Thoracic aorta (tissue), 2 donors: ENCODE results near the gene MFGE8. TPM values are rescaled to one million over a fixed set of nuclear protein-coding genes. Genes with fewer than 3 reads are reported as not detected.

Experiments used
- ATAC-seq: fragments of 150-250 bp; one replicate; pipeline ENCODE4 v1.8.0; 2017; ENCODE audit warnings: low read depth; ENCODE audit not compliant: insufficient number of reproducible peaks, low FRiP score
- DNase-seq: peaks from one replicate; pipeline ENCODE4 v3.0.0-alpha.2; 2020; ENCODE audit warnings: low spot score
- H3K27ac ChIP-seq, 2 donors: fragments of 200-600 bp; sonication (generic); 1 replicate in 1 of 2; 2 replicates in 1 of 2; pipeline ENCODE4 v1.5.1; 2016; ENCODE audit warnings: mild to moderate bottlenecking in 2 of 2, moderate library complexity in 2 of 2
- H3K27me3 ChIP-seq: fragments of 200-600 bp; sonication (generic); replicated peaks from 2 replicates; pipeline ENCODE4 v1.6.0; 2016; ENCODE audit warnings: mild to moderate bottlenecking; ENCODE audit not compliant: insufficient read depth
- H3K36me3 ChIP-seq: fragments of 200-600 bp; sonication (generic); one replicate; pipeline ENCODE4 v1.5.1; 2016
- H3K4me1 ChIP-seq, 2 donors: fragments of 200-600 bp; sonication (generic); 1 replicate in 1 of 2; 2 replicates in 1 of 2; pipeline versions ENCODE4 v1.5.1 to v1.6.0; 2016; ENCODE audit warnings: low read depth in 2 of 2, mild to moderate bottlenecking in 1 of 2; ENCODE audit not compliant: control insufficient read depth in 1 of 2
- H3K4me3 ChIP-seq: fragments of 200-600 bp; sonication (generic); 2 replicates; pipeline ENCODE4 v1.5.1; 2016; ENCODE audit warnings: mild to moderate bottlenecking
- H3K9me3 ChIP-seq: fragments of 200-600 bp; sonication (generic); 2 replicates; pipeline ENCODE4 v1.5.1; 2016
- CTCF ChIP-seq: fragments of 200-600 bp; sonication (generic); IDR thresholded peaks from one replicate; pipeline ENCODE4 v1.5.1; 2019; ENCODE audit warnings: antibody characterized with exemption
- total RNA-seq, 2 donors: library from RNA; depleted of rRNA; stranded (reverse); fragments of >200 nt; gene quantifications; one replicate each; pipeline versions ENCODE4 v1.1.0 to v1.2.3, GENCODE V29; 2016

Gene MFGE8
- total RNA-seq, 2 donors from 2014 or later: 1,687 to 3,053 TPM

GRCh38 chr15:88877415-88877814 lies 35.8 kb downstream of the MFGE8 start:
- Histone ChIP-seq H3K27ac (no peak overlapping the region), H3K4me3 (no peak overlapping the region), H3K27me3 (no peaks in the 10 kb centered on the region), H3K4me1 (peaks cover 17 to 29% of the 10 kb centered on the region in 2 donors), H3K36me3 (peaks cover 16% of the 10 kb centered on the region), H3K9me3 (no peaks in the 10 kb centered on the region)
- no peak for ATAC-seq
- no peak for TF ChIP-seq CTCF
- no peak for DNase-seq

GRCh38 chr15:88876573-88876972 lies 36.6 kb downstream of the MFGE8 start:
- DNase-seq (no peak), ATAC-seq (no peak)
- TF ChIP-seq CTCF: no peak
- no peak overlapping the region for H3K27ac ChIP-seq
- H3K9me3 ChIP-seq: no peaks in the 10 kb centered on the region
- H3K4me1 ChIP-seq: peaks cover 14 to 21% of the 10 kb centered on the region in 2 donors
- no peak overlapping the region for H3K4me3 ChIP-seq
- H3K36me3 ChIP-seq: peaks cover 16% of the 10 kb centered on the region
- H3K27me3 ChIP-seq: no peaks in the 10 kb centered on the region

- Histone ChIP-seq H3K27me3 (no peaks in the 10 kb centered on the region), H3K27ac (peak overlapping the region in 1 of 2 donors; percentile 28), H3K4me3 (peak overlapping the region; percentile 57), H3K9me3 (no peaks in the 10 kb centered on the region), H3K36me3 (peaks cover under 1% of the 10 kb centered on the region), H3K4me1 (peaks cover 14 to 21% of the 10 kb centered on the region in 2 donors)
- TF ChIP-seq CTCF: no peak
- no peak for ATAC-seq
- DNase-seq: no peak
Observed at GRCh38 chr15:88874684-88875083, 38.5 kb downstream of the MFGE8 start.

- Histone ChIP-seq H3K4me1 (peaks cover 14 to 21% of the 10 kb centered on the region in 2 donors), H3K9me3 (no peaks in the 10 kb centered on the region), H3K4me3 (peak overlapping the region; percentile 57), H3K27ac (peak overlapping the region; percentile 21 to 28), H3K36me3 (no peaks in the 10 kb centered on the region), H3K27me3 (no peaks in the 10 kb centered on the region)
- DNase-seq (no peak), ATAC-seq (no peak)
- no peak for TF ChIP-seq CTCF
Observed at GRCh38 chr15:88874275-88874674, 38.9 kb downstream of the MFGE8 start.

- no peaks in the 10 kb centered on the region for H3K9me3 ChIP-seq
- H3K4me1 ChIP-seq: peaks cover 14 to 21% of the 10 kb centered on the region in 2 donors
- H3K4me3 ChIP-seq: no peak overlapping the region
- no peaks in the 10 kb centered on the region for H3K36me3 ChIP-seq
- DNase-seq (no peak), ATAC-seq (no peak)
- H3K27me3 ChIP-seq: no peaks in the 10 kb centered on the region
- H3K27ac ChIP-seq: peak overlapping the region; percentile 21 to 28
- no peak for TF ChIP-seq CTCF
Observed at GRCh38 chr15:88873786-88874185, 39.4 kb downstream of the MFGE8 start.
